H4 (cell line): ENCODE measurements around the gene DSP. TPM values are rescaled to one million over a fixed set of nuclear protein-coding genes. Genes with fewer than 3 reads are reported as not detected.

Experiments
- DNase-seq: peaks from one replicate; pipeline ENCODE4 v3.0.0-alpha.2; 2015; ENCODE audit warnings: low spot score
- total RNA-seq: library from RNA; depleted of rRNA; stranded (reverse); fragments of >200 nt; shearing (Covaris generic); gene quantifications from 2 replicates; pipeline ENCODE4 v1.2.3, GENCODE V29; 2014

The DSP gene
- total RNA-seq, 1 experiment from 2014 or later, result 0.02 TPM

DNA sequence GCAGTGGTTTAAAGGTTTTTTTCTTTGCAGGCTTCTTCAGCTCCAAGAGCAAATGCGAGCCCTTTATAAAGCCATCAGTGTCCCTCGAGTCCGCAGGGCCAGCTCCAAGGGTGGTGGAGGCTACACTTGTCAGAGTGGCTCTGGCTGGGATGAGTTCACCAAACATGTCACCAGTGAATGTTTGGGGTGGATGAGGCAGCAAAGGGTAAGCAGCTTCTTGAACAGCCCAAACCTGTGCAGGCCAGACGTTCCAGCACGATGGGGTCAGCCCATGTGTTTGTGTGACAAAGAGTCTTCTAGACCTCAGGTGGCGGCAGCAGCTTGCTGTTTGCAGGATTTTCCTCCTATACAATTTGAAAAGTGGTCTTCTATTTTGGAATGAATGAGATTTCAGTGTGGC lies 17.7 kb downstream of the DSP start:
- DNase-seq, result no peak

DNA sequence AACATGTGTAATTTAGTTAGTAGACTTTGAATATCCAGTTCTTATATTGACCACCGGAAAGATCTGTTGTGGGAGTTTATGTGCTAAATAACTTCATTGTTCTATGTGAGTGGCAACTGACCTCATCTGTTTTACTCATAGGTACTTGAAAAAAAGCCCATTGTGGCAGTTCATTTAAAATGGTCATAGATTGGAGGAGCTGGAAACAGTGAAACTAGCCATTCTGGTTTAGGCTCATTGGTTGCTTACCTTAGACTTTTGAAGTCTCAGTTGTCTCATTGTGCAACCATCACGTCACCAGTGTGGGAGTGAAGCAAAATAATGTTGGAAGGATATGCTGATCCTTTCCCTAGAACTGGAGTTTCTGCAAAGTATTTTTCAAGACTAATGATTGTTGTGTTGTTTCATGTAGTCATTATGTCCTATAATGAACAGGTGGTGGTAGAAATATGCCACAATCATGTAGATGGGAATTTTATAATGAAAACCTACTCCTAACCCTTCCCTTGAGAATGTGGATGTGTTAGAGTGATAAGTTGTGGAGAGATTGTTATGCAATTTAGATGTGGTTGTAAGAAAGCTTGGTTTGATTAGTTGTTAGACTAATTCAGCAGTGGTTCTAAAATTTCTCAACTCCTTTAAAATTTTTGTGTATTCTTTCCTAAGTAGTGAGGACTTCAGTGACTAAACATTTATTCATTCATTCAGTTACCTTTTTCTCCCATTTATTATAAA lies 18.3 kb downstream of the DSP start:
- DNase-seq, result no peak

DNA sequence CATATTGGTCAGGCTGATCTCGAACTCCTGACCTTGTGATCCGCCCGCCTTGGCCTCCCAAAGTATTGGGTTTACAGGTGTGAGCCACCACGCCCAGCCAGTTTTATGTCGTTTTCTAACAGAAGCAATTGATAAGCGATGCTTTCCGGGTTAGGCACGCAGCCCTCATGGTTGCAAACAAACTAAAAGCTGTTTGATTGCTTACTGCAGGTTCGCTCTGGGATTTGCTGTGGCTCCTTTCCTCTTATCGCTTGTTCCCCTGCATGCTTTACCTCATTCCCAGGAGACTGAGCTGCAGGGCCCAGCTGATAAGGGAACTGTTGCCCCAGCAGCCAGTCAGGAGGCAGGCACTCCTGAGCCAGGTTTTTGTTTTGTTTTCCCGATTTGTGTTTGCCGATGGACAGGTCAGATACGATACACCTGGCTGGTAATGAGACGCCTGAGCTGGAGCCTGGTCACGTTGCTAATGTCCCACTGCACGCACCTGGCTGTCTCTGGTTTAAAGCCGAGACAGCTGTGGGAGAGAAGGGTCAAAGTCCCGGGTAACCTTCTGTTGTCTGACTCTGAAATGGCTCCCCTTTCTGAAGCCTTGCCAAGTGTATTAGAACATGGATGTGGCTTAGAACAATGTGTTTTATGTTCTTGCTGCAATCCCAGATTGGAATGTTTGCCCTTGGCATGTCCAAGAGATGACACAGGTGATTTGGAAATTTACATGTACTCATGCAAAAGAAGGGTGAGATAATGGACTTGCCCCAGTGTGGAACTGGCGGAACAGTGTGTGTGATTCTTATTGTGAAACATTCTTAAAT lies 19.9 kb downstream of the DSP start:
- no peak for DNase-seq

DNA sequence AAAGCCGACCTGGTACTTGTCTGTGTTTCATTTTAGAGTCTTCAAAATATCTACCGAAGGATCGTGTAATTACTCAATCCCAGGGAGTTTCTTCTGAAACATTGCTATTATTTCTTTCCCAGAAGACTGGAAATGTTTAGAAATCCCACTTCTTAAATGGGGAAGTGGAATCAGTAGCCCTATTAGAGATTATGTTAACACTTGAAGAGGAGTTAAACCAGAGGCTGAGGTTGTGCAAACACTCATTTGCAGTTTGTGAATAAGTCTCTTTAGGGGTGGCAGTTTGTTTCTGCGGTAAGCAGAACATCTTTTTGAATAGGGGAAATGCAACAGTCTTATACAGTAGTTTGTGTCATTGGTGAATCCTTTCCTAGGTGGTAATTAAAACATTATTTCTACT lies 21.3 kb downstream of the DSP start:
- DNase-seq, result no peak

DNA sequence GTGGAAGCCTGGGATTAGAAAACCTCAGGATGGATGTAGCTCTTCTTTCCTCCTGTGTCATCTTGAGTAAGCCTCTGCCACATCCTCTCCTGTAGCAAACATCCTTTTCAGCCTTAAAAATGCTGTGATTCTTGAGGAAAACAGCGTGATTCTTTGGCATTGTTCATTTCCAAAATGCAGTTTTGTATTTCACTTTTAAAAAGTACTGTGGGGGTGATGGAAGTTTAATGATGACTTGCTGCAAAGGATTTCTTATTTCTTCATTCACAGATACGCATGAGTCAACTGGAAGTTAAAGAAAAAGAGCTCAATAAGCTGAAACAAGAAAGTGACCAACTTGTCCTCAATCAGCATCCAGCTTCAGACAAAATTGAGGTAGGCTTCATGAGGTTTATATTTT lies 24.6 kb downstream of the DSP start:
- no peak for DNase-seq

DNA sequence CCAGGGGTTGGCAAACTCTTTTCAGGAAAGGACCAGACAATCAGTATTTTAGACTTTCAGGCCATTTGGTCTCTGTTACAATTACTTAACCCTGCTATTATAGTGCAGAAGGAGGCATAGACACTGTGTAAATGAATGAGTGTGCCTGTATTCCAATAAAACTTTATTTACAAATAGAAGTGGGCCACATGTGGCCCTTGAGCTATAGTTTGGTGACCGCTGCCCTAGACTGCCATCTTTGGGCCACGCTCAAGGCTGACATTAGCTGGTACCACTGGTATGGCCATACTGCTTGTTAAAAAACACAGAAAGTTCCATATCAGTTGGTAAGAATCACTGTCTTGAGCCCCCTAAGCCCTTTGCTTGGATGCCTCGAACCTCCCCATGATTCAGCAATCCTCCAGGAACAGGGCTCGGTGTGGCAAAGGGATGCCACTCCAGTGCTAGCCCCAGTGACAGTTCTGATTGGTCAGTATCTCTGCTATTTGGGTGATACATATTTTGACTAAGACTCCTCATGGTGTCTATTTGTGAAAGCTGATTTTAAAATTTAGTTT lies 25.2 kb downstream of the DSP start:
- no peak for DNase-seq

DNA sequence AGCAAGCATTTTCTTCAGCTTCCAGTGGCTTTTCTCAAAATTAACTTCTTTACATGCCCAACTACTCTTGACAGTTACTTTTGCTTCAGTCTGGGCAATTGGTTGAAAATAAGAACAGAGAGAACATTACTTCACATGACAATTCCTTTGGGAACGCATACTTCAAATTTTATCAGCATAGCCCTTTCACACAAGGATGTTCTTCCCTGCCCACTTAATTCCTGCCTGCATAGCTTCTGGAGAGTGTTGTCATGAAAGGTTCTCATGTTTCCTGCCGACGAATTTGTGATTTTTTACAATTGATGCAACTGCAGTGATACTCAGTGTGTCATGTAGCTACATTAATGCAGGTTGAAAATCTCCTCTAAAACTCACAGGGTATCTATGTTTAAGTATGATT lies 26.6 kb downstream of the DSP start:
- DNase-seq, result no peak

DNA sequence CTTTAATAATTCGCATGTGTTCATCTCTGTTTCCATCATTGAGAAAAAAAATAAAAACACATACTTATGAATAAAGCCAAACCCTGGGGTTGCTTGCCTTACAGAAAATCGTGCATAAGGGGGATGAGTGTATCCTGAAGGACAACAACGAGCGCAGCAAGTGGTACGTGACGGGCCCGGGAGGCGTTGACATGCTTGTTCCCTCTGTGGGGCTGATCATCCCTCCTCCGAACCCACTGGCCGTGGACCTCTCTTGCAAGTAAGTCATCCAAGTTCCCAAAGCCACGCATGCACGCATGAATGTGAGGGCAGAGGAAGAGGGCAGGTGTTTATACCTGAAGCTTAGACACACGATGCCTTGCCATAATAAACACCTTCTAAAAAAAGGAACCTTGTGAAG lies 27.6 kb downstream of the DSP start:
- no peak for DNase-seq

DNA sequence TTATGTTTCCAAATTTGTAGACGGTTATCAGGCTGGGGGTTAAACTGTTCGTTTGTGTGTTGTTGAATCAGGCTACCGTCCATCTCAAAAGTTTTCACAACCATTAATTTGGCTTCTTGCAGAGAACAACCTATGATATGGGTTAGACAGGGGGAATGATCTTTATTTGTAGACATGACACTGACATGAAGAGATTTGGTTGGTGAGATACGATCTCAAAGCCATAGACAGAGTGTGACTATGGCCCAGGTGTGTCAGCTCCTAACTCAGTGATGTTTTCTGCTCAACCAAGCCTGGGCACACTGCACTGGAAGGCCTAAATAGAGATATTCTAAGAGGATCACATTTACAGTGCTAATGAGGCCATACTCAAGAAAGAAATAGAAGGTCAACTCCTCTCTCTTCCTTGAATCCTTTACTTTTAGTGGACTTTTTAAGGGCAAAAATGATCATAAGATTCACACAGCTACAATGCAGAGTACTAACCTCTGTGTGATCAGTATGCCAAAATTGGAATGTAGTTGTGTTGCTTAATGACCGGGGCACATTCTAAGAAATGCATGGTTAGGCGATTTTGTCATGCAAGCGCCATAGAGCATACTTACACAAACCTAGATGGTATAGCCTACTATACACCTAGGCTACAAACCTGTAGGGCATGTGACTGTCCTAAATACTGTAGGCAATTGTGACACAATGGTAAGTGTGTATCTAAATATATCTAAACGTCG lies 30.9 kb downstream of the DSP start:
- no peak for DNase-seq

DNA sequence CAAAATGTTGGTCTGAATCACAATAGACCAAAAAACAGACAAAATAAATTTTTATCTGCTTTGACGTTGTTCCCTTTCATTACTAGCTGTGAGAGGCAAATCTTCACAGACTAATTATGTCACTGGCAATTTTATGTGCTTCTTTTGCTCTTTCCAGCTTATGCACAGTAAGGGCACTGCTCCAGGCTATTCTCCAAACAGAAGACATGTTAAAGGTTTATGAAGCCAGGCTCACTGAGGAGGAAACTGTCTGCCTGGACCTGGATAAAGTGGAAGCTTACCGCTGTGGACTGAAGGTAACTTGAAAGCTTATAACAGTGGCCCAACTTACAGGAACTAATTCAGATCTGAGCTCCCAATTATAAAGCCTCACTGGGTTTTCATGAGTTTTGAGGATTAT lies 33.0 kb downstream of the DSP start:
- DNase-seq, result no peak

DNA sequence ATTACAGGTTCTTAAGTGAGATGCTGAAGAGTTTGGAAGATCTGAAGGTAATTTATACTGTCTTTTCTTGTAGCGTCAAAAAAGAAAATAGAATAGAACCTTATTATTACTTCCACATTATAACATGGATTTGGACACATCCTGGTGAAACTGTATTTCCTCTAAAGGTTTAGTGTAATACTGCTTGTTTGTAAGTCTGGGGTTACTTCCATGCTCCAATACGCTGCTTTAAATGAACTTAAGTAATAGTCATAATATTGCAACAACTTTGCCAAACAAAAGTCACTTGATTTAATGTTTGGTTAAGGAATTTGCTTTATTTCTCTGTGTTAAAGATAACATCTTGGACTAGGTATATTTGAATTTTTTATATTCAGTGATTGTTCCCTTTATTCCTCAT lies 37.0 kb downstream of the DSP start:
- no peak for DNase-seq

DNA sequence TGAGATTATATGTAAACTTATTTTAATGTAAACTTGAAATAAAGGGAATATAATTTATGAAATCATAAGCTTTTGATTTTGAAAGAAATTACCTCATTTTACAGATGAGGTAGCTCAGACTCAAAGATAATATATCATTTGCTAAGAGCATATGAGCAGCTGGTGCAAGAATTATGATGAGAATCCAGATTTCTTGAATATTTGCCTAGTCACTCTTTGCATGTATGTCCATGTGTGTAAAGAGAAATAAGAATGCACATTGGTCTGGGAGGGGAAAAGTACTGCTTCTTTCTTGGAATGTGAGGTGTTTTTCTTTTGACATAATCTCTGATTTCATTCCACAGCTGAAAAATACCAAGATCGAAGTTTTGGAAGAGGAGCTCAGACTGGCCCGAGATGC lies 37.5 kb downstream of the DSP start:
- DNase-seq, result no peak

DNA sequence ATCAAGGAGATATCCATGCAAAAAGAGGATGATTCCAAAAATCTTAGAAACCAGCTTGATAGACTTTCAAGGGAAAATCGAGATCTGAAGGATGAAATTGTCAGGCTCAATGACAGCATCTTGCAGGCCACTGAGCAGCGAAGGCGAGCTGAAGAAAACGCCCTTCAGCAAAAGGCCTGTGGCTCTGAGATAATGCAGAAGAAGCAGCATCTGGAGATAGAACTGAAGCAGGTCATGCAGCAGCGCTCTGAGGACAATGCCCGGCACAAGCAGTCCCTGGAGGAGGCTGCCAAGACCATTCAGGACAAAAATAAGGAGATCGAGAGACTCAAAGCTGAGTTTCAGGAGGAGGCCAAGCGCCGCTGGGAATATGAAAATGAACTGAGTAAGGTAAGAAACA lies 38.4 kb downstream of the DSP start:
- DNase-seq, result no peak

DNA sequence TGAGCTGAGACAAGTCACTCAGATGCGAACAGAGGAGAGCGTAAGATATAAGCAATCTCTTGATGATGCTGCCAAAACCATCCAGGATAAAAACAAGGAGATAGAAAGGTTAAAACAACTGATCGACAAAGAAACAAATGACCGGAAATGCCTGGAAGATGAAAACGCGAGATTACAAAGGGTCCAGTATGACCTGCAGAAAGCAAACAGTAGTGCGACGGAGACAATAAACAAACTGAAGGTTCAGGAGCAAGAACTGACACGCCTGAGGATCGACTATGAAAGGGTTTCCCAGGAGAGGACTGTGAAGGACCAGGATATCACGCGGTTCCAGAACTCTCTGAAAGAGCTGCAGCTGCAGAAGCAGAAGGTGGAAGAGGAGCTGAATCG lies 39.1 kb downstream of the DSP start:
- DNase-seq, result no peak

DNA sequence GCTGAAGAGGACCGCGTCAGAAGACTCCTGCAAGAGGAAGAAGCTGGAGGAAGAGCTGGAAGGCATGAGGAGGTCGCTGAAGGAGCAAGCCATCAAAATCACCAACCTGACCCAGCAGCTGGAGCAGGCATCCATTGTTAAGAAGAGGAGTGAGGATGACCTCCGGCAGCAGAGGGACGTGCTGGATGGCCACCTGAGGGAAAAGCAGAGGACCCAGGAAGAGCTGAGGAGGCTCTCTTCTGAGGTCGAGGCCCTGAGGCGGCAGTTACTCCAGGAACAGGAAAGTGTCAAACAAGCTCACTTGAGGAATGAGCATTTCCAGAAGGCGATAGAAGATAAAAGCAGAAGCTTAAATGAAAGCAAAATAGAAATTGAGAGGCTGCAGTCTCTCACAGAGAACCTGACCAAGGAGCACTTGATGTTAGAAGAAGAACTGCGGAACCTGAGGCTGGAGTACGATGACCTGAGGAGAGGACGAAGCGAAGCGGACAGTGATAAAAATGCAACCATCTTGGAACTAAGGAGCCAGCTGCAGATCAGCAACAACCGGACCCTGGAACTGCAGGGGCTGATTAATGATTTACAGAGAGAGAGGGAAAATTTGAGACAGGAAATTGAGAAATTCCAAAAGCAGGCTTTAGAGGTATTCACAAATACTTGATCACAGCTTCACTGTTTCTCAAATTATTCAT lies 39.6 kb downstream of the DSP start:
- DNase-seq, result no peak

DNA sequence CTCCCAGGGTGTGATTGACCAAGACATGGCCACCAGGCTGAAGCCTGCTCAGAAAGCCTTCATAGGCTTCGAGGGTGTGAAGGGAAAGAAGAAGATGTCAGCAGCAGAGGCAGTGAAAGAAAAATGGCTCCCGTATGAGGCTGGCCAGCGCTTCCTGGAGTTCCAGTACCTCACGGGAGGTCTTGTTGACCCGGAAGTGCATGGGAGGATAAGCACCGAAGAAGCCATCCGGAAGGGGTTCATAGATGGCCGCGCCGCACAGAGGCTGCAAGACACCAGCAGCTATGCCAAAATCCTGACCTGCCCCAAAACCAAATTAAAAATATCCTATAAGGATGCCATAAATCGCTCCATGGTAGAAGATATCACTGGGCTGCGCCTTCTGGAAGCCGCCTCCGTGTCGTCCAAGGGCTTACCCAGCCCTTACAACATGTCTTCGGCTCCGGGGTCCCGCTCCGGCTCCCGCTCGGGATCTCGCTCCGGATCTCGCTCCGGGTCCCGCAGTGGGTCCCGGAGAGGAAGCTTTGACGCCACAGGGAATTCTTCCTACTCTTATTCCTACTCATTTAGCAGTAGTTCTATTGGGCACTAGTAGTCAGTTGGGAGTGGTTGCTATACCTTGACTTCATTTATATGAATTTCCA lies 43.9 kb downstream of the DSP start:
- no peak for DNase-seq

DNA sequence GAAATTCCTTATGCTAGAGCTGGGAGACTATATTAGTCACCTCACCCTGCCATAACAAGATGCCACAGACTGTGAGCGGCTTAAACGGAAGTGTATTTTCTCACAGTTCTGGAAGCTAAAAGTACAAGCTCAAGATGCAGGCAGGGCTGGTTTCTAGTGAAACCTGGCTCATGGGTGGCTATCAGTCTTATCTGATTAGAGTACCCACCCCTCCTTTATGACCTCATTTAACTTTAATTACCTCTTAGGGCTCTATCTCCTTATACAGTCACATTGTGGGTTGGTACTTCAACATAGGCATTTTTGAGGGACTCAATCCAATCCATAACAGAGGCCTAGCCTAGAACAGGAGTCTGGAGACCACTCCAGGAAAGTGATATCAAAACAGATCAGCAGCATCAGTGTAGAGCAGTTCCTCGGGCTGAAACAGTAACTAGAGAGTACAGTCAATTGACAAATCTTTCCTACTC lies 46.2 kb downstream of the DSP start:
- peak; percentile 8 for DNase-seq

DNA sequence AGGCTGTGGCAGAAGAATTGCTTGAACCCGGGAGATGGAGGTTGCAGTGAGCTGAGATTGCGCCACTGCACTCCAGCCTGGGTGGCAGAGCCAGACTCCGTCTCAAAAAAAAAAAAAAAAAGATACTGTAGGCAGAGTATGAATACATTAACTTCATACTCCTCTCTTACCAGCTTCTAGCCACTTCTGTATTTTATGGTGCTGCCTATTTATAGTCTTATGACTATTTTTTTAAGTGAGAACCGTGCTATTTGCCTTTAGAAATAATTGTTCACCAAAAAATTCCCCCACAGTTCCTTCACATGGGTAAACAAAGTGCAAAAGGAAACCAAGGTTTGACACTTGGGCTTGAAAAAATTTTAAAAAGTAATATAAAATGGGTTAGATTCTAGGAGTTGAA lies 47.0 kb downstream of the DSP start:
- DNase-seq, result no peak

DNA sequence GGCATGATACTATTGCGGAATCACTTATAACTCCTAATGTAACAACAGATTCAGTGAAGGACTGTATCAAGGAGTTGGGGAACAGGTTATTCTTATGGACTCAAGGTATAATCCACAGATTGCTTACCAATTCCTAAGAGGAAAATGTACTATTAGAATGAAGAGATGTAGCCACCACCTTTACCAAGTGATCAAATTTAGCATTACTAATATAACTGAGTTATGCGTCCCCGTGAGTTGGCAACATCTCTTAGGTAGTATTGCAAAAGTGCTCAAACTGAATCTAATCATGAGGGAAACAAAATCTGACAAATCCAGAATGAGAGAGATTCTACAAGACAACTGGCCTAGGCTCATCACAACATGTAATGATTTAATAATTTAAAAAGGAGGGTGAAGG lies 47.8 kb downstream of the DSP start:
- no peak for DNase-seq

DNA sequence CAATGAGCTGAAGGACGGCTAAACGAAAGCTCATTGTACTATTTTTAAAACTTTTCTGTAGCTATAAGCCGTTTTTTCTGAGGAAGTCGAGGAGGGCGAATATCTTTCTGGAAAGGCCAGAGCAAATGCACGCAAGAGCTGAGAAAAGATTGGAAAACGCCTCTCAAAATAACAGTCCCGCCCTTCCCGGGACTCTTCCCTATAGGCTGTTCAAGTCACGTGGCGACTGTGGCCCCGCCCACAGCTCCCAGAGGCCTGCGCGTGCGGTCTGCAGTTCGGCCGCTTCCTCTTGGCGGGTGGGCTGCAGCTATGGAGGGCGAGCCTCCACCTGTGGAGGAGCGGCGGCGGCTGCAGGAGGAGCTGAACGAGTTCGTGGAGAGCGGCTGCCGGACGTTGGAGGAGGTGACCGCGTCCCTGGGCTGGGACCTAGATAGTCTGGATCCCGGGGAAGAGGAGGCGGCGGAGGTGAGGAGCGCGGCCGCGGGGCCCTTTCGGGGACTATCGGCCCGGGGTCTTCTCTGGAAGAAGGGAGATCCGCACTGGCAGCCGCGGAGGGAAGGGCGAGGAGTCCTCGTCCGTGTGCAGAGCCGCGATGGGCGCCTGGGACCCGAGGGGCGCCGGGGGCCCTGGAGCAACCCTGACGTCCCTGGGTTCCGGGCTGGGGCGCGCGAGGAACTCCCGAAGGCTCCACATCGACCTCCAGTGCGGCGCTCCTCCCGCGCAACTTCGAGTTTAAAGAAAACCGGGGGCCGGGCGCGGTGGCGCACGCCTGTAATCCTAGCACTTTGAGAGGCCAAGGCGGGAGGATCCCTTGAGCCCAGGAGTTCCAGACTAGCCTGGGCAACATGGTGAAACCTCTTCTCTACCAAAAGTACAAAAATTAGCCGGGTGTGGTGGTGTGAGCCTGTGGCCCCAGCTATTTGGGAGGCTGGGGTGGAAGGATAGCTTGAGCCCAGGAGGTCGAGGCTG lies 48.8 kb downstream of the DSP start, which contains the start of gene SNRNP48:
Gene SNRNP48 (plus strand): TSS at position 250 of the 969 bp plus-strand sequence. CDS start 60 bp downstream, at position 310.
- DNase-seq, result peak; percentile 88
